ENCODE data around the gene NOX5.

DNA sequence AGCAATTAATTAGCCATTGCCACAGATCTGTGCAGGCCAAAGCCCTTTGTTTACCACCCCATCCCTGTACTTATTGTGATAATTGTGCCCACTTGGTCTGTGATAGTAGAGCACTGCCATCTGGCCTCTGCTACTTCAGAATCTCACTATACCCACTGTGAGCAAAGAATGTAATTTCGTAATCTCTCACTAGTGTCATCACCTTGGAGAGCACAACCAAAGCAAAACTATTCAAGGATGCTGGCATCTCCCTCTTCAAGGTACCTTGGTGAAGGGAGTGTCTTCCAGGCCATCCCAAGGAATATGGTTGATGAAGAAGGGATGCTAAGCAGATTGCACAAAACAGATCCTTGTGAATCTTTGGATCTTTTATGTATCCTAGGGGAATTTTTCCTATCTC, 34.7 kb upstream of the NOX5 start:
- TF ChIP-seq BHLHE40 (IDR thresholded peaks at IDR 0.05; ENCODE audit: borderline replicate concordance) (no peak), NFRKB (IDR thresholded peaks at IDR 0.05) (no peak), TARDBP (IDR thresholded peaks at IDR 0.05) (no peak), FOXK2 (IDR thresholded peaks at IDR 0.05) (no peak), ZNF384 (IDR thresholded peaks at IDR 0.05) (no peak), SP1 (IDR thresholded peaks at IDR 0.05) (no peak), FOXM1 (IDR thresholded peaks at IDR 0.05; ENCODE audit: borderline replicate concordance) (no peak), LEF1 (IDR thresholded peaks at IDR 0.05; ENCODE audit: borderline replicate concordance) (no peak)

All from HEK293T (cell line).